Stimulated activated effector memory CD8-positive, alpha-beta T cell treated with anti-CD3 and anti-CD28 coated beads, Interleukin-12 subunit alpha, Interleukin-12 subunit beta, amount 100 ng/mL, for 72 hours (primary cell): ENCODE data around the gene TPRN.
A peak's percentile ranks its signal among the peaks of the same experiment; 100 is the strongest.
"Not testable (repeated sequence)": the region's sequence is repeated elsewhere in the genome, so short reads cannot be mapped to it uniquely, and the experiment has no call there.

Experiments
- ATAC-seq: fragments of 150-1000 bp; cut with Tn5 transposase; 2 replicates; pipeline ENCODE4 v1.10.0; 2021
- DNase-seq, 2 donors: peaks; one replicate each; pipeline ENCODE4 v3.0.0; 2021 to 2022; ENCODE audit warnings: low spot score in 2 of 2
- H3K27ac Mint-ChIP-seq: one replicate; pipeline ENCODE4 v1.8.0; 2022; ENCODE audit warnings: mild to moderate bottlenecking, mixed read lengths
- H3K36me3 Mint-ChIP-seq: one replicate; pipeline ENCODE4 v1.8.0; 2022; ENCODE audit warnings: mild to moderate bottlenecking, mixed read lengths
- H3K4me1 Mint-ChIP-seq: one replicate; pipeline ENCODE4 v1.8.0; 2022; ENCODE audit warnings: mixed read lengths
- H3K4me3 Mint-ChIP-seq: one replicate; pipeline ENCODE4 v1.8.0; 2022; ENCODE audit warnings: mild to moderate bottlenecking, mixed read lengths
- H3K9me3 Mint-ChIP-seq: one replicate; pipeline ENCODE4 v1.8.0; 2022; ENCODE audit warnings: mixed read lengths

TPRN gene, protein sequence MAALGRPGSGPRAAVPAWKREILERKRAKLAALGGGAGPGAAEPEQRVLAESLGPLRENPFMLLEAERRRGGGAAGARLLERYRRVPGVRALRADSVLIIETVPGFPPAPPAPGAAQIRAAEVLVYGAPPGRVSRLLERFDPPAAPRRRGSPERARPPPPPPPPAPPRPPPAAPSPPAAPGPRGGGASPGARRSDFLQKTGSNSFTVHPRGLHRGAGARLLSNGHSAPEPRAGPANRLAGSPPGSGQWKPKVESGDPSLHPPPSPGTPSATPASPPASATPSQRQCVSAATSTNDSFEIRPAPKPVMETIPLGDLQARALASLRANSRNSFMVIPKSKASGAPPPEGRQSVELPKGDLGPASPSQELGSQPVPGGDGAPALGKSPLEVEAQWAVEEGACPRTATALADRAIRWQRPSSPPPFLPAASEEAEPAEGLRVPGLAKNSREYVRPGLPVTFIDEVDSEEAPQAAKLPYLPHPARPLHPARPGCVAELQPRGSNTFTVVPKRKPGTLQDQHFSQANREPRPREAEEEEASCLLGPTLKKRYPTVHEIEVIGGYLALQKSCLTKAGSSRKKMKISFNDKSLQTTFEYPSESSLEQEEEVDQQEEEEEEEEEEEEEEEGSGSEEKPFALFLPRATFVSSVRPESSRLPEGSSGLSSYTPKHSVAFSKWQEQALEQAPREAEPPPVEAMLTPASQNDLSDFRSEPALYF

GRCh38 chr9:137200311-137201204 lies at the start of gene TPRN:
TSS of gene TPRN (minus strand) at chr9:137200741. CDS start at chr9:137200711, 30 bp downstream.
- Mint-ChIP-seq H3K9me3 (no peaks in the 10 kb centered on the region), H3K36me3 (peaks cover 12% of the 10 kb centered on the region), H3K4me3 (peak within 1 kb of the TSS; percentile 79), H3K4me1 (peaks cover 23% of the 10 kb centered on the region), H3K27ac (peak within 1 kb of the TSS; percentile 82)
- DNase-seq (peak; percentile 90 to 98), ATAC-seq (peak; percentile 96)

DNA sequence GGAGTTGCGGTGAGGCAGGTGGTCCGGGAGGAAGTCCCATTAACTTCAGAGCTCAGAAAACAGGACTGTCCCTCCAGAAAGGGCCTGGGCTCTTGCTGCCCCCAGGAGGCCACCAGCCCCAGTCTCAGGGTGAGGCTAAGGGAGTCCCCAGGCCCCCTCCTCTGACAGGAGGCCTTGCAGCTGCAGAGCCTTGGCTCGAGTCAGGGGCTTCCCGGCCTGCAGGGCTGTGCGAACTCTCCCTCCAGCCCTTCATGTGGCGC lies 47.3 kb upstream of the TPRN start:
- peaks cover 20% of the 10 kb centered on the region for H3K36me3 Mint-ChIP-seq

DNA sequence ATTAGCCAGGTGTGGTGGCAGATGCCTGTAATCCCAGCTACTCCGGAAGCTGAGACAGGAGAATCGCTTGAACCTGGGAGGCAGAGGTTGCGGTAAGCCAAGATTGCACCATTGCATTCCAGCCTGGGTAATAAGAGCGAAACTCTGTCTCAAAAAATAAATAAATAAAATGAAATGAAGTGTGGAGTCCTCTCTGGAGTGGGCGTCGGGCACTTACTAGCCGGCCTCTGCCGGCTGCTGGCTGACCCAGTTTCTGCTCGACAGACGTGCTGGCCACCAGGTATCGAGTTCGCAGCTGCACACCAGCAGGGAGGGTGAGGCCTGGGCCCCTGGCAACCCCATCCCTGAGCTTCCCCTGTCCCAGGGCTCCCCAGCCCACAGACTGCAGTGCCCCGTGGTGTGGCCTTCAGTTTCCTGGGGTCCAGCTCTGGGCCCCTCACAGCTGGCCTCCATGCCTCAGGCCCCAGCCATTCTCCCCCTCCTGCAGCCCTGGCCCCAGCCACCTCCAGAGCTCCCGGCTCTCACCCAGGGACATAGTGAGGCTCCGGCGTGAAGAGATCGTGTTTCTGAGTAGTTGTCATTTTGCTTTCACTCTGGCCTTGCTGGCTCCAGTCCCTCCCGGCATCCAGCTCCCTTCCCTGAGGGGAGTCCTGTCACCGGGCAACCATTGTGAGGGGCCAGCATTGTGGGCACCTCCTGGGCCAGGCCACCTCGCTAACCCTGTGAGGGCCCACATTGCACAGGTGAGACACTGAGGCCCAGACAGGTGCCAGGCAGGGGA lies 46.8 kb upstream of the TPRN start:
- Mint-ChIP-seq H3K36me3 (peaks cover 25% of the 10 kb centered on the region), H3K9me3 (no peaks in the 10 kb centered on the region), H3K4me3 (no peak overlapping the region), H3K27ac (no peak overlapping the region), H3K4me1 (peaks cover 23% of the 10 kb centered on the region)
- ATAC-seq (no peak), DNase-seq (peak in 1 of 2 donors; percentile 2)

More for the DNA sequence above, 47.3 kb upstream of the TPRN start:
- Mint-ChIP-seq H3K4me1 (peaks cover 18% of the 10 kb centered on the region), H3K9me3 (no peaks in the 10 kb centered on the region), H3K4me3 (no peak overlapping the region), H3K27ac (no peak overlapping the region)
- ATAC-seq (no peak), DNase-seq (no peak)

DNA sequence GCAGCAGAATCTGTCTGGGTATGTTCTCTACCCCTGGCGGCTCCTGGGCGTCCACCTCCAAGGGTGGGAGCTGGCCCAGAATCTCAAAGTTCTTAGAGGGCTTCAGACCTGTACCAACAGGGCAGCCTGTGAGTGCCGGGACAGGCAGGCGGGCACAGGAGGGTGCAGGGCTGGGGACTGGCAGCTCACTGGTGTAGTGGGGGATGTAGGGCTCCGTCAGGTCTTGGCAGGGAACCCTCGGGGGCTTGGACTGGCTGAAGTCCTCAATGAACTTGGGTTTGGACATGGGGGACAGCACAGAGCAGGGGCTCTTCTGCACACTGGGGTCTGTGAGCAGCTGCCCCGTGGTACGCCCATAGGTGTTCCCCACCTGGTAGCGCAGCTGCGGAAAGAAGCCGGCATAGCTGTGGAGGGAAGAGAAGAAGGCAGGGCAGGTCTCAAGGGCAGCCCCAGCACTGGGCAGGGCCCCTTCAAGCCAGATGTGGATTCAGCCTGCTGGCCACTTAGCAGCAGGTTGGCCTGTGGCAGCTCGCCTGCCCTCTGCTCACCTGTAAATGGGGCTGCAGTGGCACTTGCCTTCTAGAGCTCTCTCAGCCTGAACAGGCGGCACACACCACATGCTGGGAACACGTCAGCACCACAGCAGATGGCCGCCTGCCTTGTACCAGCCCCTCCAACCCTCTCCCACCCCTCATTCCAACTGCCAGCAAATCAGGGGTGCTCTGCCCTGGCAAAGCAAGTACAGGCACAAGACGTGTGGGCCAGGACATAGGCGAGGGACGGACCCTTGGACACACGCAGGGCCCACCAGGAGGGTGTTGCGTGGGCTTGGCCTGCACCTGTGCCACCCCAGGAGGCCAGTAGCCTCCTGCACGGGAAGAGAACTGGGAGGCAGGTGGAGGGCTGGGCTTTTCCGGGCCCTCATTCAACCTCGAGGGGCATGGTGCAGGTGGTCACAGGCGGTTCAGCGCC lies 45.2 kb upstream of the TPRN start:
- no peak overlapping the region for H3K4me3 Mint-ChIP-seq
- ATAC-seq (no peak), DNase-seq (peak in 1 of 2 donors; percentile 5)
- H3K9me3 Mint-ChIP-seq: no peaks in the 10 kb centered on the region
- peaks cover 41% of the 10 kb centered on the region for H3K36me3 Mint-ChIP-seq
- peaks cover 33% of the 10 kb centered on the region for H3K4me1 Mint-ChIP-seq
- H3K27ac Mint-ChIP-seq: no peak overlapping the region

- Mint-ChIP-seq H3K9me3 (no peaks in the 10 kb centered on the region), H3K4me3 (no peak overlapping the region), H3K4me1 (peaks cover 33% of the 10 kb centered on the region), H3K36me3 (peaks cover 42% of the 10 kb centered on the region), H3K27ac (peak overlapping the region; percentile 98)
- DNase-seq (peak in 1 of 2 donors; percentile 1), ATAC-seq (no peak)
These were observed 44.2 kb upstream of the TPRN start for GRCh38 chr9:137244486-137245449.

DNA sequence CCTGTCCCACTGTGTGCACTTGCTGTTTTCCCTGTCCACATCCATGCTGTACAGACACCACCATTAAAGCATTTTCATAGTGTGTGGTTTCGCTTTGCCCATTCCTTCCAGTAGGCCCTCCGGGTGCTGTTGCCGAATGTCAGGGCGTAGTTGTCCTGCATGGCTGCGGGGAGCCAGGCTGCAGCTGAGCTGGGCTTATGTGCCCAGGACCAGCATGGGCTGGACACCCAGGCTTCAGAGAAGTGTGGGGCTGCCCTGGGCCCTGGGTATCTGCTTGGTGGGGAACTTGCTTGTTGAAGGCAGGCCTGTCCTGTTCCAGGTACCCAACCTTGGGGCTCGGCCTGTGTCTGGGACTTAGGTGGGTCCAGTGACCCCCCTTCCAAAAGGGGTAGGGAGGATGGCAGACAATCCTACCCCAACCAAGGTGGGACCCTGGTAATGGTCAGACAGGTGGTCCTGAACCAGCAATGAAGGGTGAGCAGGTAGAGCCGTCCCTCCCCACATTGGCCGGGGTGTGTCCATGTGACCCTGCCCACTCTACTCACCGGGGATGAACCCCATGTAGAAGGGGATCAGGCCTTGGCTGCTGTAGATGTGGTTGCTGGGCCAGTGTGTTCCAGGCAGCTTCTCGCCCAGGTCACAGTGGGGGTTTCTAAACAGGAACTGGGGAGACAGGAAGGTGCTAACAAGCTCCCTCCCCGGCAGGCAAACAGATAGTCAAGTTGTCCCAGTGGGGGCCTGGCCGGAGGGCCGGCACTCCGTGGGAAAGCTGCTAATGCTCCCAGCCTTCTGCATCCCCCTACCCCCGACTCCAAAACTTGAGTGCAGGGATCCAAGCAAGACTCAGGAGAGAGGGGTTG lies 43.3 kb upstream of the TPRN start:
- Mint-ChIP-seq H3K4me3 (peak overlapping the region; percentile 85), H3K9me3 (no peaks in the 10 kb centered on the region), H3K36me3 (peaks cover 47% of the 10 kb centered on the region), H3K27ac (peak overlapping the region; percentile 98), H3K4me1 (peaks cover 37% of the 10 kb centered on the region)
- no peak for ATAC-seq
- DNase-seq: no peak

DNA sequence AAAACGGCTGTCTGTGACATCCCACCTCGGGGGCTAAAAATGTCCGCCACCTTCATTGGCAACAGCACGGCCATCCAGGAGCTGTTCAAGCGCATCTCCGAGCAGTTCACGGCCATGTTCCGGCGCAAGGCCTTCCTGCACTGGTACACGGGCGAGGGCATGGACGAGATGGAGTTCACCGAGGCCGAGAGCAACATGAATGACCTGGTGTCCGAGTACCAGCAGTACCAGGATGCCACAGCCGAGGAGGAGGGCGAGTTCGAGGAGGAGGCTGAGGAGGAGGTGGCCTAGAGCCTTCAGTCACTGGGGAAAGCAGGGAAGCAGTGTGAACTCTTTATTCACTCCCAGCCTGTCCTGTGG lies 42.7 kb upstream of the TPRN start:
- H3K9me3 Mint-ChIP-seq: not testable (repeated sequence)
- Mint-ChIP-seq H3K27ac (peak overlapping the region; percentile 98), H3K4me3 (peak overlapping the region; percentile 85)

GRCh38 chr9:137242269-137243203 lies 42.0 kb upstream of the TPRN start:
- Mint-ChIP-seq H3K4me3 (peak overlapping the region; percentile 85), H3K27ac (peak overlapping the region; percentile 98), H3K36me3 (peaks cover 49% of the 10 kb centered on the region), H3K4me1 (peaks cover 45% of the 10 kb centered on the region), H3K9me3 (no peaks in the 10 kb centered on the region)
- no peak for DNase-seq
- ATAC-seq: no peak

More for the DNA sequence above, 42.7 kb upstream of the TPRN start:
- not testable (repeated sequence) for ATAC-seq, DNase-seq
- peaks cover 43% of the 10 kb centered on the region for H3K4me1 Mint-ChIP-seq
- peaks cover 49% of the 10 kb centered on the region for H3K36me3 Mint-ChIP-seq

DNA sequence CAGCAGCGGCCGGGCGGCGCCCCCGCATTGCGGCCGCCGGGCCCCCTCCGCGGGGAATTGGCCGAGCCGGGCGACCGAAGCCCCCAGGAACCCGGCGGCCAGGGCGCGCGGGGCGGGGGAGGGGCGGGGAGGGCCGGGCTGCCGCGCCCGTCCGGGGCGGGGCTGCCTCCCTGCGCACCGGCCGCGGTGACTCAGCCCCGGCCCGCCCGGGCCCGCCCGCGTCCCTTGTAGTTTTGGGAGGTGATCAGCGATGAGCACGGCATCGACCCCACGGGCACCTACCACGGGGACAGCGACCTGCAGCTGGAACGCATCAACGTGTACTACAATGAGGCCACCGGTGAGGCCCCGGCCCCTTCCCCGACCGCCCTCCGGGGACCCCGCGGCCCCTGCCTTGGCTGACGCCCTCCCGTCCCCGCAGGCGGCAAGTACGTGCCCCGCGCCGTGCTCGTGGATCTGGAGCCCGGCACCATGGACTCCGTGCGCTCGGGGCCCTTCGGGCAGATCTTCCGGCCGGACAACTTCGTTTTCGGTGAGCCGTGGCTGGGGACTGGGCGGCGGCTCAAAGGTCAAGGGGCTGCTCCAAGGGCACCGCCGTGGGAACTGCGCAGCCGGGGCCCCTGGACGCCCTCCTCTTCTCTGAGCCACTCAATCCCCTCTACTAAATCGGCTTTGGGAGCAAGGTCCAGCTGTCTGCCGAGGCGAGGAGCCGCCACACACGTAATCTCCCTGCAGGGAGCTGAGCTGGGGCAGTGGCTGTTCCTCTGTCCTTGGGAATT lies 41.1 kb upstream of the TPRN start:
- peaks cover 45% of the 10 kb centered on the region for H3K4me1 Mint-ChIP-seq
- H3K4me3 Mint-ChIP-seq: peak overlapping the region; percentile 85

GRCh38 chr9:137240841-137241489 lies 40.4 kb upstream of the TPRN start, which contains the start of gene TUBB4B:
TSS of gene TUBB4B (plus strand) at chr9:137241287. CDS start at chr9:137241361, 74 bp downstream.
- Mint-ChIP-seq H3K27ac (peak within 1 kb of the TSS; percentile 98), H3K36me3 (peaks cover 49% of the 10 kb centered on the region), H3K4me1 (peaks cover 45% of the 10 kb centered on the region), H3K4me3 (peak within 1 kb of the TSS; percentile 85), H3K9me3 (no peaks in the 10 kb centered on the region)
- peak; percentile 90 to 97 for DNase-seq
- ATAC-seq: peak; percentile 87

More for the DNA sequence above, 41.1 kb upstream of the TPRN start:
- peak; percentile 46 for ATAC-seq
- peak overlapping the region; percentile 98 for H3K27ac Mint-ChIP-seq
- H3K9me3 Mint-ChIP-seq: no peaks in the 10 kb centered on the region
- peak; percentile 64 to 84 for DNase-seq
- H3K36me3 Mint-ChIP-seq: peaks cover 49% of the 10 kb centered on the region
